DOHH2 (cell line): ENCODE results near the gene PTPRS.

ENCODE experiments used
- H3F3A ChIP-seq: fragments of 200-600 bp; sonication (generic), shearing (Covaris generic); 2 replicates; pipeline ENCODE4 v1.6.0; 2016; ENCODE audit warnings: antibody characterized with exemption, mild to moderate bottlenecking; ENCODE audit not compliant: control insufficient read depth, insufficient read depth
- H3K27ac ChIP-seq: fragments of 200-600 bp; sonication (generic); 2 replicates; pipeline ENCODE4 v1.5.1; 2014; ENCODE audit warnings: low read depth, mild to moderate bottlenecking, low read length, moderate library complexity
- H3K27me3 ChIP-seq: fragments of 200-600 bp; sonication (generic); 2 replicates; pipeline ENCODE4 v1.6.1; 2014; ENCODE audit warnings: mild to moderate bottlenecking, low read length, mixed read lengths; ENCODE audit not compliant: control insufficient read depth
- H3K36me3 ChIP-seq: fragments of 200-600 bp; sonication (generic); 2 replicates; pipeline ENCODE4 v1.6.1; 2014; ENCODE audit warnings: mild to moderate bottlenecking, low read length, moderate library complexity, mixed read lengths; ENCODE audit not compliant: control insufficient read depth
- H3K4me1 ChIP-seq: fragments of 200-600 bp; sonication (generic); 2 replicates; pipeline ENCODE4 v1.6.1; 2014; ENCODE audit warnings: mild to moderate bottlenecking, low read length, mixed read lengths; ENCODE audit not compliant: control insufficient read depth
- H3K4me2 ChIP-seq: fragments of 200-600 bp; sonication (generic); 2 replicates; pipeline ENCODE4 v1.6.0; 2014; ENCODE audit warnings: mild to moderate bottlenecking, low read length, moderate library complexity
- H3K4me3 ChIP-seq: fragments of 200-600 bp; sonication (generic); 2 replicates; pipeline ENCODE4 v1.5.1; 2014; ENCODE audit warnings: mild to moderate bottlenecking, low read length, mixed read lengths
- H3K79me2 ChIP-seq: fragments of 200-600 bp; sonication (generic); 2 replicates; pipeline ENCODE4 v1.6.1; 2014; ENCODE audit warnings: mild to moderate bottlenecking, low read length, mixed read lengths; ENCODE audit not compliant: control insufficient read depth
- H3K9me2 ChIP-seq: fragments of 200-600 bp; sonication (generic); replicated peaks from 2 replicates; pipeline ENCODE4 v1.6.1; 2014; ENCODE audit warnings: mild to moderate bottlenecking, low read length, mixed read lengths; ENCODE audit not compliant: control insufficient read depth
- H3K9me3 ChIP-seq: fragments of 200-600 bp; sonication (generic); 2 replicates; pipeline ENCODE4 v1.6.1; 2014; ENCODE audit warnings: antibody characterized with exemption, low read length, mixed read lengths; ENCODE audit not compliant: control insufficient read depth, insufficient read depth
- H4K20me1 ChIP-seq: fragments of 200-600 bp; sonication (generic); 2 replicates; pipeline ENCODE4 v1.6.0; 2014; ENCODE audit warnings: low read depth, mild to moderate bottlenecking, antibody characterized with exemption, low read length, moderate library complexity; ENCODE audit not compliant: control insufficient read depth, insufficient read depth
- EZH2phosphoT487 ChIP-seq: fragments of 200-600 bp; sonication (generic); IDR thresholded peaks from 2 replicates; pipeline ENCODE4 v1.6.1; 2017; ENCODE audit warnings: borderline replicate concordance, mild to moderate bottlenecking, antibody characterized with exemption, low read length, moderate library complexity, mixed read lengths
- TF ChIP-seq, protein P1 (sequence below): fragments of 200-600 bp; sonication (generic); IDR thresholded peaks from one replicate; pipeline ENCODE4 v1.5.1; 2014; ENCODE audit warnings: antibody characterized with exemption, mild to moderate bottlenecking, low read depth, low read length; ENCODE audit not compliant: poor library complexity, severe bottlenecking

PTPRS gene

GRCh38 chr19:5352229-5352763, 11.7 kb upstream of the PTPRS start:
- Histone ChIP-seq H3K27me3 (no peaks in the 10 kb centered on the region), H3K4me3 (no peak overlapping the region), H3F3A (no peaks in the 10 kb centered on the region), H3K36me3 (no peaks in the 10 kb centered on the region), H3K4me2 (no peak overlapping the region), H3K4me1 (0 out of 2 replicates have a peak, but pooled peaks cover 4% of the 10 kb centered on the region), H3K27ac (no peak overlapping the region), H4K20me1 (no peaks in the 10 kb centered on the region), H3K9me2 (no peaks in the 10 kb centered on the region), H3K79me2 (no peaks in the 10 kb centered on the region), H3K9me3 (no peaks in the 10 kb centered on the region)
- TF ChIP-seq EZH2phosphoT487 = no peak
- TF ChIP-seq, protein P1, sequence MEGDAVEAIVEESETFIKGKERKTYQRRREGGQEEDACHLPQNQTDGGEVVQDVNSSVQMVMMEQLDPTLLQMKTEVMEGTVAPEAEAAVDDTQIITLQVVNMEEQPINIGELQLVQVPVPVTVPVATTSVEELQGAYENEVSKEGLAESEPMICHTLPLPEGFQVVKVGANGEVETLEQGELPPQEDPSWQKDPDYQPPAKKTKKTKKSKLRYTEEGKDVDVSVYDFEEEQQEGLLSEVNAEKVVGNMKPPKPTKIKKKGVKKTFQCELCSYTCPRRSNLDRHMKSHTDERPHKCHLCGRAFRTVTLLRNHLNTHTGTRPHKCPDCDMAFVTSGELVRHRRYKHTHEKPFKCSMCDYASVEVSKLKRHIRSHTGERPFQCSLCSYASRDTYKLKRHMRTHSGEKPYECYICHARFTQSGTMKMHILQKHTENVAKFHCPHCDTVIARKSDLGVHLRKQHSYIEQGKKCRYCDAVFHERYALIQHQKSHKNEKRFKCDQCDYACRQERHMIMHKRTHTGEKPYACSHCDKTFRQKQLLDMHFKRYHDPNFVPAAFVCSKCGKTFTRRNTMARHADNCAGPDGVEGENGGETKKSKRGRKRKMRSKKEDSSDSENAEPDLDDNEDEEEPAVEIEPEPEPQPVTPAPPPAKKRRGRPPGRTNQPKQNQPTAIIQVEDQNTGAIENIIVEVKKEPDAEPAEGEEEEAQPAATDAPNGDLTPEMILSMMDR = no peak

DNA sequence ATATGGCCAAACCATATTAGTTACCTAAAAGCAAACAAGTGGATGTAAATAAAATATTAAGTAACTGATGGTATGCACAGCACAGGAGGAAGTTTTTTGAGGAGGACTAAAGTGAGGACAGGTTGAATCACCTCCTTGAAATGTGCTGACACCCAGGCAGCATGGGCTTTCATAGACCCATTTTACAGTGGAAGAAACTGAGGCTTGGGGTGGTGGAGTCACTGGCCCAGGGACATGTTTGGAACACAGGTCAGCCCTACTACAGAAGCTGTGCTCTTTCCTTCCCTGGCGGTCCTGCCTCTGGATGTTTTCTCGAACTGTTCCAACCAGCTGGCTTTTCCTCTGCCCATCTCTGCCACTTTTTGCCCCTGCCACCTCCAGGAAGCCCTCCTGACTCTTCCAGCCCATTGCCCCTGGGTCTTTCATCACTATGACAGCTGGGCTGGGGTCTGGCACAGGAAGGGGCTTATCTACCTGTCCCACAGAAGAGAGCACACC, 11.2 kb upstream of the PTPRS start:
- H3K9me3 ChIP-seq = no peaks in the 10 kb centered on the region
- H3K4me2 ChIP-seq = no peak overlapping the region
- no peaks in the 10 kb centered on the region for H4K20me1 ChIP-seq
- 0 out of 2 replicates have a peak, but pooled peaks cover 4% of the 10 kb centered on the region for H3K4me1 ChIP-seq
- no peak overlapping the region for H3K27ac ChIP-seq
- H3K36me3 ChIP-seq = no peaks in the 10 kb centered on the region
- no peaks in the 10 kb centered on the region for H3K27me3 ChIP-seq
- no peaks in the 10 kb centered on the region for H3F3A ChIP-seq
- H3K9me2 ChIP-seq = no peaks in the 10 kb centered on the region
- H3K79me2 ChIP-seq = no peaks in the 10 kb centered on the region
- no peak overlapping the region for H3K4me3 ChIP-seq
- TF ChIP-seq, protein P1 = no peak
- TF ChIP-seq EZH2phosphoT487 = no peak

GRCh38 chr19:5349041-5349440, 8.4 kb upstream of the PTPRS start:
- H3K27me3 ChIP-seq = no peaks in the 10 kb centered on the region; the same call in 1 of the 2 replicates
- H3K4me3 ChIP-seq = no peak overlapping the region
- no peak overlapping the region for H3K27ac ChIP-seq
- H3K4me1 ChIP-seq = 0 out of 2 replicates have a peak, but pooled peaks cover 4% of the 10 kb centered on the region
- H3K36me3 ChIP-seq = no peaks in the 10 kb centered on the region
- no peak overlapping the region for H3K4me2 ChIP-seq
- no peaks in the 10 kb centered on the region for H4K20me1 ChIP-seq
- no peaks in the 10 kb centered on the region for H3K9me3 ChIP-seq
- no peaks in the 10 kb centered on the region for H3K79me2 ChIP-seq
- no peaks in the 10 kb centered on the region for H3F3A ChIP-seq
- TF ChIP-seq, protein P1 = no peak
- TF ChIP-seq EZH2phosphoT487 = no peak
- no peaks in the 10 kb centered on the region for H3K9me2 ChIP-seq
